H9 (cell line): ENCODE measurements around the gene PLA1A. TPM values are rescaled to one million over a fixed set of nuclear protein-coding genes. Genes with fewer than 3 reads are reported as not detected.

Experiments used
- DNase-seq: peaks from one replicate; pipeline ENCODE4 v3.0.0-alpha.2; 2017
- H2AFZ ChIP-seq: one replicate; pipeline ENCODE4 v1.6.1; 2013; ENCODE audit warnings: mild to moderate bottlenecking, low read length, control low read depth, moderate library complexity
- H2AK5ac ChIP-seq: 2 replicates; pipeline ENCODE4 v1.6.1; 2013; ENCODE audit warnings: low read length, control low read depth, mixed read lengths; ENCODE audit not compliant: insufficient read length
- H2BK120ac ChIP-seq: one replicate; pipeline ENCODE4 v1.6.1; 2013; ENCODE audit warnings: low read depth, mild to moderate bottlenecking, low read length, control low read depth, inconsistent platforms; ENCODE audit not compliant: poor library complexity, severe bottlenecking
- H2BK12ac ChIP-seq: 2 replicates; pipeline ENCODE4 v1.6.1; 2013; ENCODE audit warnings: low read length, control low read depth, mixed read lengths, low read depth; ENCODE audit not compliant: insufficient read length
- H2BK15ac ChIP-seq: 2 replicates; pipeline ENCODE4 v1.6.1; 2013; ENCODE audit warnings: low read depth, low read length, control low read depth
- H2BK20ac ChIP-seq: one replicate; pipeline ENCODE4 v1.6.1; 2013; ENCODE audit warnings: low read depth, mild to moderate bottlenecking, low read length, control low read depth, inconsistent platforms; ENCODE audit not compliant: poor library complexity, severe bottlenecking
- H2BK5ac ChIP-seq: 2 replicates; pipeline ENCODE4 v1.6.1; 2013; ENCODE audit warnings: low read length, control low read depth, mixed read lengths; ENCODE audit not compliant: insufficient read length
- H3K14ac ChIP-seq: 2 replicates; pipeline ENCODE4 v1.6.1; 2013; ENCODE audit warnings: low read length, control low read depth; ENCODE audit not compliant: insufficient read depth
- H3K18ac ChIP-seq: 2 replicates; pipeline ENCODE4 v1.6.1; 2013; ENCODE audit warnings: low read depth, mild to moderate bottlenecking, mixed read lengths, low read length, control low read depth; ENCODE audit not compliant: insufficient read length
- H3K23ac ChIP-seq: 2 replicates; pipeline ENCODE4 v1.6.1; 2013; ENCODE audit warnings: low read length, control low read depth, mixed read lengths, low read depth; ENCODE audit not compliant: insufficient read length
- H3K23me2 ChIP-seq: 2 replicates; pipeline ENCODE4 v1.6.1; 2013; ENCODE audit warnings: low read depth, mild to moderate bottlenecking, mixed read lengths, low read length, control low read depth; ENCODE audit not compliant: insufficient read length, poor library complexity, severe bottlenecking
- H3K27ac ChIP-seq: 2 replicates; pipeline ENCODE4 v1.5.1; 2013; ENCODE audit warnings: low read length, control low read depth, mixed read lengths, low read depth; ENCODE audit not compliant: insufficient read length
- H3K27me3 ChIP-seq: 2 replicates; pipeline ENCODE4 v1.6.1; 2013; ENCODE audit warnings: low read length, control low read depth, inconsistent platforms; ENCODE audit not compliant: insufficient read depth
- H3K4ac ChIP-seq: 2 replicates; pipeline ENCODE4 v1.6.1; 2013; ENCODE audit warnings: low read depth, mild to moderate bottlenecking, control low read depth, inconsistent platforms, low read length, moderate library complexity
- H3K4me1 ChIP-seq: 2 replicates; pipeline ENCODE4 v1.6.1; 2013; ENCODE audit warnings: low read length, control low read depth, inconsistent platforms; ENCODE audit not compliant: insufficient read depth
- H3K4me2 ChIP-seq: 2 replicates; pipeline ENCODE4 v1.6.1; 2013; ENCODE audit warnings: low read length, control low read depth, mixed read lengths; ENCODE audit not compliant: insufficient read length, insufficient read depth
- H3K56ac ChIP-seq: 2 replicates; pipeline ENCODE4 v1.6.1; 2013; ENCODE audit warnings: low read depth, mild to moderate bottlenecking, mixed read lengths, low read length, control low read depth; ENCODE audit not compliant: insufficient read length
- H3K79me1 ChIP-seq: 2 replicates; pipeline ENCODE4 v1.6.1; 2013; ENCODE audit warnings: low read depth, mild to moderate bottlenecking, moderate library complexity, low read length, control low read depth, inconsistent platforms; ENCODE audit not compliant: insufficient read depth, poor library complexity, severe bottlenecking
- H3K79me2 ChIP-seq: 2 replicates; pipeline ENCODE4 v1.6.1; 2013; ENCODE audit warnings: low read length, control low read depth, inconsistent platforms; ENCODE audit not compliant: insufficient read depth
- H3K9ac ChIP-seq: 2 replicates; pipeline ENCODE4 v1.6.1; 2013; ENCODE audit warnings: low read length, control low read depth, mixed read lengths; ENCODE audit not compliant: insufficient read length; ENCODE audit errors: extremely low read depth
- H3K9me3 ChIP-seq: one replicate; pipeline ENCODE4 v1.6.1; 2013; ENCODE audit warnings: low read depth, low read length, inconsistent platforms; ENCODE audit not compliant: control insufficient read depth
- H3T11ph ChIP-seq: one replicate; pipeline ENCODE4 v1.6.1; 2013; ENCODE audit warnings: mild to moderate bottlenecking, low read length, control low read depth, inconsistent platforms
- H4K20me1 ChIP-seq: one replicate; pipeline ENCODE4 v1.6.1; 2013; ENCODE audit not compliant: control insufficient read depth, insufficient read length, insufficient read depth
- H4K5ac ChIP-seq: 2 replicates; pipeline ENCODE4 v1.6.1; 2013; ENCODE audit warnings: low read depth, mild to moderate bottlenecking, mixed read lengths, low read length, control low read depth; ENCODE audit not compliant: insufficient read length
- H4K8ac ChIP-seq: replicated peaks from 2 replicates; pipeline ENCODE4 v1.6.1; 2013; ENCODE audit warnings: low read length, control low read depth, mixed read lengths, low read depth; ENCODE audit not compliant: insufficient read length
- H4K91ac ChIP-seq: 2 replicates; pipeline ENCODE4 v1.6.1; 2013; ENCODE audit warnings: low read depth, mild to moderate bottlenecking, moderate library complexity, mixed read lengths, low read length, control low read depth; ENCODE audit not compliant: insufficient read length
- H3K27ac Mint-ChIP-seq, 3 experiments: 2 replicates in 2 of 3; 3 replicates in 1 of 3; pipeline ENCODE4 v1.8.0; 2020 to 2021; ENCODE audit warnings: mixed read lengths in 3 of 3, mild to moderate bottlenecking in 1 of 3, moderate library complexity in 1 of 3
- H3K27me3 Mint-ChIP-seq: 2 replicates; pipeline ENCODE4 v1.8.0; 2021; ENCODE audit warnings: low read depth, mild to moderate bottlenecking, moderate library complexity, mixed read lengths
- H3K36me3 Mint-ChIP-seq, 3 experiments: 2 replicates in 2 of 3; 3 replicates in 1 of 3; pipeline ENCODE4 v1.8.0; 2020 to 2021; ENCODE audit warnings: low read depth in 3 of 3, mixed read lengths in 3 of 3; ENCODE audit not compliant: insufficient read depth in 1 of 3
- H3K4me1 Mint-ChIP-seq, 2 experiments: 2 replicates each; pipeline ENCODE4 v1.8.0; 2020; ENCODE audit warnings: mixed read lengths in 2 of 2
- H3K4me3 Mint-ChIP-seq, 2 experiments: 2 replicates in 1 of 2; 3 replicates in 1 of 2; pipeline ENCODE4 v1.8.0; 2020 to 2021; ENCODE audit warnings: mild to moderate bottlenecking in 2 of 2, mixed read lengths in 2 of 2, moderate library complexity in 1 of 2
- H3K9me3 Mint-ChIP-seq, 2 experiments: 2 replicates in 1 of 2; 3 replicates in 1 of 2; pipeline ENCODE4 v1.8.0; 2020; ENCODE audit warnings: mild to moderate bottlenecking in 2 of 2, mixed read lengths in 2 of 2, moderate library complexity in 1 of 2
- WGBS: extraction: QIAGEN DNeasy Blood & Tissue Kit; methylation state at CpG from one replicate; pipeline ENCODE4 v1.1.7; 2013; ENCODE audit warnings: missing lambda C conversion rate, low lambda C conversion rate, mixed read lengths; ENCODE audit not compliant: insufficient read length; ENCODE audit errors: extremely low coverage; 5-methylcytosine and 5-hydroxymethylcytosine counted together
- total RNA-seq: library from RNA; stranded (reverse); gene quantifications from 2 replicates; pipeline ENCODE4 v1.2.1, GENCODE V29; 2021
- TF ChIP-seq, protein P1 (sequence below): fragments of 200-600 bp; sonication (generic); conservative IDR thresholded peaks from 3 replicates; pipeline ENCODE4 v1.8.0; 2021; ENCODE audit warnings: antibody characterized with exemption, mild to moderate bottlenecking

Gene PLA1A
- total RNA-seq, 1 experiment from 2014 or later: not detected

- H2BK5ac ChIP-seq: no peak overlapping the region
- no peak overlapping the region for H2BK15ac ChIP-seq
- H3K4me1 Mint-ChIP-seq: peaks cover 10 to 14% of the 10 kb centered on the region in 2 experiments
- H3K36me3 Mint-ChIP-seq: no peaks in the 10 kb centered on the region
- no peak overlapping the region for H3K4me2 ChIP-seq
- no peak overlapping the region for H3K56ac ChIP-seq
- no peak overlapping the region for H2BK120ac ChIP-seq
- H4K91ac ChIP-seq: no peak overlapping the region
- H3K27ac ChIP-seq: no peak overlapping the region
- H3K79me2 ChIP-seq: no peaks in the 10 kb centered on the region
- H3K23me2 ChIP-seq: no peaks in the 10 kb centered on the region
- H3K14ac ChIP-seq: no peak overlapping the region
- H3K18ac ChIP-seq: no peak overlapping the region
- H3K9me3 ChIP-seq: no peaks in the 10 kb centered on the region
- H4K20me1 ChIP-seq: no peaks in the 10 kb centered on the region
- H3K79me1 ChIP-seq: no peaks in the 10 kb centered on the region
- H3K4ac ChIP-seq: no peak overlapping the region
- no peaks in the 10 kb centered on the region for H3K9me3 Mint-ChIP-seq
- H2AFZ ChIP-seq: no peak overlapping the region
- TF ChIP-seq, protein P1, sequence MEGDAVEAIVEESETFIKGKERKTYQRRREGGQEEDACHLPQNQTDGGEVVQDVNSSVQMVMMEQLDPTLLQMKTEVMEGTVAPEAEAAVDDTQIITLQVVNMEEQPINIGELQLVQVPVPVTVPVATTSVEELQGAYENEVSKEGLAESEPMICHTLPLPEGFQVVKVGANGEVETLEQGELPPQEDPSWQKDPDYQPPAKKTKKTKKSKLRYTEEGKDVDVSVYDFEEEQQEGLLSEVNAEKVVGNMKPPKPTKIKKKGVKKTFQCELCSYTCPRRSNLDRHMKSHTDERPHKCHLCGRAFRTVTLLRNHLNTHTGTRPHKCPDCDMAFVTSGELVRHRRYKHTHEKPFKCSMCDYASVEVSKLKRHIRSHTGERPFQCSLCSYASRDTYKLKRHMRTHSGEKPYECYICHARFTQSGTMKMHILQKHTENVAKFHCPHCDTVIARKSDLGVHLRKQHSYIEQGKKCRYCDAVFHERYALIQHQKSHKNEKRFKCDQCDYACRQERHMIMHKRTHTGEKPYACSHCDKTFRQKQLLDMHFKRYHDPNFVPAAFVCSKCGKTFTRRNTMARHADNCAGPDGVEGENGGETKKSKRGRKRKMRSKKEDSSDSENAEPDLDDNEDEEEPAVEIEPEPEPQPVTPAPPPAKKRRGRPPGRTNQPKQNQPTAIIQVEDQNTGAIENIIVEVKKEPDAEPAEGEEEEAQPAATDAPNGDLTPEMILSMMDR: no peak
- H3K27ac Mint-ChIP-seq: no peak overlapping the region; a peak in 1 of 7 replicates
- no peaks in the 10 kb centered on the region for H3K4me1 ChIP-seq
- no peak overlapping the region for H3K4me3 Mint-ChIP-seq
- H3T11ph ChIP-seq: no peak overlapping the region
- DNase-seq: no peak
- no peak overlapping the region for H2BK12ac ChIP-seq
- no peak overlapping the region for H3K23ac ChIP-seq
- no peaks in the 10 kb centered on the region for H3K27me3 ChIP-seq
- H2AK5ac ChIP-seq: no peak overlapping the region
- no CpG with 5 or more reads among the region's 3 CpGs for WGBS
- H3K27me3 Mint-ChIP-seq: peaks cover 2% of the 10 kb centered on the region
- H4K5ac ChIP-seq: no peak overlapping the region
- no peak overlapping the region for H2BK20ac ChIP-seq
- no peak overlapping the region for H3K9ac ChIP-seq
- H4K8ac ChIP-seq: no peak overlapping the region
These were observed 33.8 kb downstream of the PLA1A start for GRCh38 chr3:119631516-119631915.
